Uterus (tissue), 2 donors: ENCODE measurements around the gene TNRC6C.

Experiments used
- CTCF ChIP-seq, 4 experiments: fragments of 200-600 bp in 2 of 4; fragments of 450-650 bp in 2 of 4; sonication (generic) in 2 of 4; IDR thresholded peaks; one replicate each; pipeline ENCODE4 v1.5.1; 2016 to 2019; ENCODE audit warnings: antibody characterized with exemption in 4 of 4, mild to moderate bottlenecking in 2 of 4, moderate library complexity in 1 of 4
- POLR2A ChIP-seq, 2 donors: fragments of 450-650 bp; IDR thresholded peaks; one replicate each; pipeline ENCODE4 v1.6.1; 2016; ENCODE audit warnings: antibody characterized with exemption in 2 of 2, mild to moderate bottlenecking in 1 of 2, moderate library complexity in 1 of 2

GRCh38 chr17:78111727-78112517, 153.4 kb downstream of the TNRC6C start:
- TF ChIP-seq POLR2A (IDR thresholded peaks at IDR 0.05): no peak
- no peak for TF ChIP-seq CTCF (IDR thresholded peaks at IDR 0.05)
